ENCODE results near the gene SIK2. TPM values are rescaled to one million over a fixed set of nuclear protein-coding genes. Genes with fewer than 3 reads are reported as not detected.

Gene SIK2
- total and polyA plus RNA-seq, 9 of the 15 experiments (the other 6 are each of a cell fraction or from before 2014, with no cell fraction given), result 0.74 to 11.6 (median 3.8) TPM

DNA sequence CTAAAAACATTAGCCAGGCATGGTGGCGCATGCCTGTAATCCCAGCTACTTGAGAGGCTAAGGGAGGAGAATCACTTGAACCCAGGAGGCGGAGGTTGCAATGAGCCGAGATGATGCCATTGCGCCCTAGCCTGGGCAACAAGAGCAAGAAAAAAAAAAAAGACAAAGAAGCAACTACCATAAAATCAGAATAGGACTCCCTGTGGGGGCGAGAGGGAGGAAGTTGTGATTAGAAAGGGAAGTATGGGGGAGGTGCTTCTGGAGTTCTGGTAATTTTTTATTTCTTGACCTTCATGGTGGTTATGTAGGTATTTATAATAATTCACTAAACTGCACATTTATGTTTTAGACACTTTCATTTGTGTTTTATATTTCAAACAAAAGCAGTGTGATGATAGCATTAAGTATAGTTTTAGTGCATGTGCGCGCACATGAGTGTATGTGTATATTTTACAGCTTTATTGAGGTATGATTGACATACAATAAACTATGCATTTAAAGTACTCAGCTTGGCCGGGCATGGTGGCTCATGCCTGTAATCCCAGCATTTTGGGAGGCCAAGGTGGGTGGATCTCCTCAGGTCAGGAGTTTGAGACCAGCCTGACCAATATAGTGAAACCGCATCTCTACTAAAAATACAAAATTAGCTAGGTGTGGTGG is 43.5 kb downstream of the SIK2 start:
- 95% methylated on average over 6 of the region's 9 CpGs for WGBS (ENCODE audit: insufficient coverage, low coverage, missing lambda C conversion rate)
- no peaks in the 10 kb centered on the region for H3K27me3 ChIP-seq (ENCODE audit: control insufficient read depth in 2 of 2, insufficient read depth in 2 of 2, low read length in 2 of 2)
- no peak overlapping the region for H3K9ac ChIP-seq (ENCODE audit: insufficient read depth in 1 of 2, low read depth in 2 of 2, low read length in 2 of 2)
- no peaks in the 10 kb centered on the region; the same call in 2 of the 3 replicates for H3K36me3 ChIP-seq (ENCODE audit: control insufficient read depth, insufficient read depth, low read length)
- no peak for ATAC-seq
- no peak overlapping the region for H3K4me2 ChIP-seq (ENCODE audit: insufficient read depth, low read length)
- no peak for FAIRE-seq
- DNase-seq (ENCODE audit: extremely low read depth in 1 of 4, low spot score in 3 of 4), result no peak
- CTCF ChIA-PET (ENCODE audit: low intra/inter-chr PET ratio), result no interaction called here
- POLR2A ChIA-PET, result interaction anchor here (0.7 kb wide), 1 partner anchor 12 kb away, joined by 3 read pairs; no protein-coding TSS in a partner anchor
- no peaks in the 10 kb centered on the region for H3K4me1 ChIP-seq (replicated peaks in 1 of 2; ENCODE audit: control insufficient read depth in 2 of 2, insufficient read depth in 2 of 2, low read length in 2 of 2)
- no peak overlapping the region for H3K27ac ChIP-seq (ENCODE audit: extremely low read depth, low read depth, low read length)
- BruUV-seq (replicated peaks), result no TSS peak
- no peaks in the 10 kb centered on the region for H3K9me1 ChIP-seq (ENCODE audit: control insufficient read depth, insufficient read depth, low read length)
- intact Hi-C loops (cut with micrococcal nuclease), result no loop called here
- no peaks in the 10 kb centered on the region for H3K9me3 ChIP-seq (replicated peaks; ENCODE audit: control insufficient read depth, insufficient read depth, low read depth, low read length)
- H4K20me1 ChIP-seq (replicated peaks; ENCODE audit: control insufficient read depth, insufficient read depth, low read length), result no peaks in the 10 kb centered on the region
- H2AFZ ChIP-seq (ENCODE audit: low read depth, low read length), result no peak overlapping the region
- H3K4me3 ChIP-seq, result no peak overlapping the region
- in situ Hi-C loops (cut with MboI), result no loop called here
- no peaks in the 10 kb centered on the region for H3K79me2 ChIP-seq (ENCODE audit: control insufficient read depth, insufficient read depth, low read length)
- TF ChIP-seq SMAD4 (CRISPR knock-in tag; conservative IDR thresholded peaks at IDR 0.05) (no peak), ZMIZ1 (IDR thresholded peaks at IDR 0.05; ENCODE audit: low read depth in 2 of 2, low read length in 2 of 2) (no peak), MLX (CRISPR knock-in tag; conservative IDR thresholded peaks at IDR 0.05) (no peak), POLR2AphosphoS5 (IDR thresholded peaks at IDR 0.05; ENCODE audit: control insufficient read depth, insufficient read depth, low read depth, low read length) (no peak), ZNF780A (CRISPR knock-in tag; IDR thresholded peaks at IDR 0.05) (no peak), ZC3H4 (CRISPR knock-in tag; IDR thresholded peaks at IDR 0.05; ENCODE audit: borderline replicate concordance) (no peak), EP400 (IDR thresholded peaks at IDR 0.05) (no peak), PHF21A (IDR thresholded peaks at IDR 0.05; ENCODE audit: borderline replicate concordance, low read depth) (no peak), NR2C1 (IDR thresholded peaks at IDR 0.05) (no peak), NR2C1 (tag; IDR thresholded peaks at IDR 0.05) (no peak), ZNF766 (CRISPR knock-in tag; conservative IDR thresholded peaks at IDR 0.05) (no peak), HDAC1 (IDR thresholded peaks at IDR 0.05) (no peak), ZNF644 (tag; IDR thresholded peaks at IDR 0.05; ENCODE audit: low read depth) (no peak)
- TF ChIP-seq, protein P1, sequence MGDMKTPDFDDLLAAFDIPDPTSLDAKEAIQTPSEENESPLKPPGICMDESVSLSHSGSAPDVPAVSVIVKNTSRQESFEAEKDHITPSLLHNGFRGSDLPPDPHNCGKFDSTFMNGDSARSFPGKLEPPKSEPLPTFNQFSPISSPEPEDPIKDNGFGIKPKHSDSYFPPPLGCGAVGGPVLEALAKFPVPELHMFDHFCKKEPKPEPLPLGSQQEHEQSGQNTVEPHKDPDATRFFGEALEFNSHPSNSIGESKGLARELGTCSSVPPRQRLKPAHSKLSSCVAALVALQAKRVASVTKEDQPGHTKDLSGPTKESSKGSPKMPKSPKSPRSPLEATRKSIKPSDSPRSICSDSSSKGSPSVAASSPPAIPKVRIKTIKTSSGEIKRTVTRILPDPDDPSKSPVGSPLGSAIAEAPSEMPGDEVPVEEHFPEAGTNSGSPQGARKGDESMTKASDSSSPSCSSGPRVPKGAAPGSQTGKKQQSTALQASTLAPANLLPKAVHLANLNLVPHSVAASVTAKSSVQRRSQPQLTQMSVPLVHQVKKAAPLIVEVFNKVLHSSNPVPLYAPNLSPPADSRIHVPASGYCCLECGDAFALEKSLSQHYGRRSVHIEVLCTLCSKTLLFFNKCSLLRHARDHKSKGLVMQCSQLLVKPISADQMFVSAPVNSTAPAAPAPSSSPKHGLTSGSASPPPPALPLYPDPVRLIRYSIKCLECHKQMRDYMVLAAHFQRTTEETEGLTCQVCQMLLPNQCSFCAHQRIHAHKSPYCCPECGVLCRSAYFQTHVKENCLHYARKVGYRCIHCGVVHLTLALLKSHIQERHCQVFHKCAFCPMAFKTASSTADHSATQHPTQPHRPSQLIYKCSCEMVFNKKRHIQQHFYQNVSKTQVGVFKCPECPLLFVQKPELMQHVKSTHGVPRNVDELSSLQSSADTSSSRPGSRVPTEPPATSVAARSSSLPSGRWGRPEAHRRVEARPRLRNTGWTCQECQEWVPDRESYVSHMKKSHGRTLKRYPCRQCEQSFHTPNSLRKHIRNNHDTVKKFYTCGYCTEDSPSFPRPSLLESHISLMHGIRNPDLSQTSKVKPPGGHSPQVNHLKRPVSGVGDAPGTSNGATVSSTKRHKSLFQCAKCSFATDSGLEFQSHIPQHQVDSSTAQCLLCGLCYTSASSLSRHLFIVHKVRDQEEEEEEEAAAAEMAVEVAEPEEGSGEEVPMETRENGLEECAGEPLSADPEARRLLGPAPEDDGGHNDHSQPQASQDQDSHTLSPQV (IDR thresholded peaks at IDR 0.05), result no peak
